Activated CD4-positive, alpha-beta T cell treated with anti-CD3 and anti-CD28 coated beads for 36 hours (primary cell): ENCODE results near the gene NTM. TPM values are rescaled to one million over a fixed set of nuclear protein-coding genes. Genes with fewer than 3 reads are reported as not detected.
"Not testable (repeated sequence)": the region's sequence is repeated elsewhere in the genome, so short reads cannot be mapped to it uniquely, and the experiment has no call there.

ENCODE experiments used
- ATAC-seq: fragments of 200-7000 bp; cut with Tn5 transposase; one replicate; pipeline ENCODE4 v1.10.0; 2021; ENCODE audit warnings: mild to moderate bottlenecking, moderate library complexity
- CTCF ChIA-PET: fragments of 350-600 bp; sonication (Branson Sonifier 250); formaldehyde crosslinking; loops from one replicate; lab custom pipeline; 2021; ENCODE audit warnings: antibody characterized with exemption; lab: Charles Lee
- POLR2A ChIA-PET: fragments of 350-600 bp; sonication (Branson Sonifier 250); formaldehyde crosslinking; loops from one replicate; lab custom pipeline; 2021; ENCODE audit warnings: antibody characterized with exemption, inconsistent platforms; lab: Charles Lee
- DNase-seq: peaks from one replicate; pipeline ENCODE4 v3.0.0-alpha.2; 2020
- H3K27ac Mint-ChIP-seq: one replicate; pipeline ENCODE4 v1.8.0; 2021; ENCODE audit warnings: mixed read lengths
- H3K27me3 Mint-ChIP-seq: one replicate; pipeline ENCODE4 v1.8.0; 2021; ENCODE audit warnings: mixed read lengths
- H3K36me3 Mint-ChIP-seq: one replicate; pipeline ENCODE4 v1.8.0; 2021; ENCODE audit warnings: low read depth, mixed read lengths
- H3K4me1 Mint-ChIP-seq: one replicate; pipeline ENCODE4 v1.8.0; 2021; ENCODE audit warnings: mixed read lengths
- H3K4me3 Mint-ChIP-seq: one replicate; pipeline ENCODE4 v1.8.0; 2021; ENCODE audit warnings: mild to moderate bottlenecking, moderate library complexity, mixed read lengths
- H3K9me3 Mint-ChIP-seq: one replicate; pipeline ENCODE4 v1.8.0; 2021; ENCODE audit warnings: low read depth, mixed read lengths
- intact Hi-C, 2 experiments: fragments of 100-400 bp; cut with DNase I in 1 of 2; cut with micrococcal nuclease in 1 of 2; formaldehyde crosslinking; loops; one replicate each; pipeline versions ENCODE4 v1.14.2 to v1.15.1; 2022 to 2024; cut with DNase I, micrococcal nuclease
- total RNA-seq, 2 experiments: library from RNA; stranded (reverse); gene quantifications; one replicate each; pipeline ENCODE4 v1.2.3, GENCODE V29; 2021

NTM gene
- total RNA-seq, 2 experiments from 2014 or later: not detected

- intact Hi-C loops, POLR2A ChIA-PET, H3K4me3 Mint-ChIP-seq, ATAC-seq, H3K9me3 Mint-ChIP-seq, CTCF ChIA-PET, H3K27ac Mint-ChIP-seq, H3K27me3 Mint-ChIP-seq, H3K36me3 Mint-ChIP-seq, H3K4me1 Mint-ChIP-seq, DNase-seq: not testable (repeated sequence)
Observed at GRCh38 chr11:132319419-132319818, 949.0 kb downstream of the NTM start.

- CTCF ChIA-PET: no interaction called here
- H3K27ac Mint-ChIP-seq: no peak overlapping the region
- no peak for DNase-seq
- POLR2A ChIA-PET: no interaction called here
- H3K9me3 Mint-ChIP-seq: peaks cover 5% of the 10 kb centered on the region
- ATAC-seq: no peak
- H3K4me1 Mint-ChIP-seq: no peaks in the 10 kb centered on the region
- no peaks in the 10 kb centered on the region for H3K36me3 Mint-ChIP-seq
- intact Hi-C loops: no loop called here
- H3K27me3 Mint-ChIP-seq: no peaks in the 10 kb centered on the region
- no peak overlapping the region for H3K4me3 Mint-ChIP-seq
Observed at GRCh38 chr11:132330515-132330914, 960.1 kb downstream of the NTM start.

- POLR2A ChIA-PET: no interaction called here
- no peaks in the 10 kb centered on the region for H3K27me3 Mint-ChIP-seq
- H3K36me3 Mint-ChIP-seq: no peaks in the 10 kb centered on the region
- CTCF ChIA-PET: no interaction called here
- intact Hi-C loops: no loop called here
- peaks cover 5% of the 10 kb centered on the region for H3K9me3 Mint-ChIP-seq
- no peaks in the 10 kb centered on the region for H3K4me1 Mint-ChIP-seq
- no peak overlapping the region for H3K27ac Mint-ChIP-seq
- H3K4me3 Mint-ChIP-seq: no peak overlapping the region
- ATAC-seq (no peak), DNase-seq (no peak)
Observed at GRCh38 chr11:132332521-132332920, 962.1 kb downstream of the NTM start.

- peaks cover 5% of the 10 kb centered on the region for H3K9me3 Mint-ChIP-seq
- POLR2A ChIA-PET: no interaction called here
- CTCF ChIA-PET: no interaction called here
- no peaks in the 10 kb centered on the region for H3K36me3 Mint-ChIP-seq
- no peak overlapping the region for H3K27ac Mint-ChIP-seq
- DNase-seq (no peak), ATAC-seq (no peak)
- no peaks in the 10 kb centered on the region for H3K4me1 Mint-ChIP-seq
- no peaks in the 10 kb centered on the region for H3K27me3 Mint-ChIP-seq
- intact Hi-C loops: no loop called here
- no peak overlapping the region for H3K4me3 Mint-ChIP-seq
Observed at GRCh38 chr11:132334769-132335280, 964.4 kb downstream of the NTM start.

GRCh38 chr11:132335311-132335710 is 964.9 kb downstream of the NTM start:
- Mint-ChIP-seq H3K27me3 (no peaks in the 10 kb centered on the region), H3K27ac (no peak overlapping the region), H3K9me3 (peaks cover 3% of the 10 kb centered on the region), H3K4me3 (no peak overlapping the region), H3K36me3 (no peaks in the 10 kb centered on the region), H3K4me1 (no peaks in the 10 kb centered on the region)
- POLR2A ChIA-PET: no interaction called here
- ATAC-seq (no peak), DNase-seq (no peak)
- intact Hi-C loops: no loop called here
- CTCF ChIA-PET: no interaction called here

- DNase-seq (no peak), ATAC-seq (no peak)
- ChIA-PET POLR2A (no interaction called here), CTCF (no interaction called here)
- no peak overlapping the region for H3K27ac Mint-ChIP-seq
- H3K4me1 Mint-ChIP-seq: no peaks in the 10 kb centered on the region
- no peaks in the 10 kb centered on the region for H3K27me3 Mint-ChIP-seq
- H3K4me3 Mint-ChIP-seq: no peak overlapping the region
- H3K36me3 Mint-ChIP-seq: no peaks in the 10 kb centered on the region
- H3K9me3 Mint-ChIP-seq: no peaks in the 10 kb centered on the region
- intact Hi-C loops: no loop called here
Observed at GRCh38 chr11:132336781-132337535, 966.5 kb downstream of the NTM start.

GRCh38 chr11:132337819-132338416 is 967.5 kb downstream of the NTM start:
- H3K9me3 Mint-ChIP-seq: no peaks in the 10 kb centered on the region
- POLR2A ChIA-PET: no interaction called here
- CTCF ChIA-PET: no interaction called here
- no peaks in the 10 kb centered on the region for H3K36me3 Mint-ChIP-seq
- H3K4me3 Mint-ChIP-seq: no peak overlapping the region
- H3K4me1 Mint-ChIP-seq: no peaks in the 10 kb centered on the region
- ATAC-seq (no peak), DNase-seq (no peak)
- intact Hi-C loops: no loop called here
- peaks cover 2% of the 10 kb centered on the region for H3K27me3 Mint-ChIP-seq
- H3K27ac Mint-ChIP-seq: no peak overlapping the region

- H3K9me3 Mint-ChIP-seq: no peaks in the 10 kb centered on the region
- ATAC-seq (no peak), DNase-seq (no peak)
- no peak overlapping the region for H3K4me3 Mint-ChIP-seq
- CTCF ChIA-PET: interaction anchor here (0.6 to 0.8 kb wide), 2 partner anchors 676 to 734 kb away, joined by 3 read pairs; no protein-coding TSS in a partner anchor
- no peaks in the 10 kb centered on the region for H3K36me3 Mint-ChIP-seq
- no peak overlapping the region for H3K27ac Mint-ChIP-seq
- no peaks in the 10 kb centered on the region for H3K4me1 Mint-ChIP-seq
- POLR2A ChIA-PET: no interaction called here
- H3K27me3 Mint-ChIP-seq: peaks cover 3% of the 10 kb centered on the region
- intact Hi-C loops: no loop called here
Observed at GRCh38 chr11:132342408-132342807, 972.0 kb downstream of the NTM start.

GRCh38 chr11:132343445-132344175 is 973.2 kb downstream of the NTM start:
- CTCF ChIA-PET: no interaction called here

GRCh38 chr11:132346558-132347148 is 976.2 kb downstream of the NTM start:
- POLR2A ChIA-PET: no interaction called here
- H3K4me3 Mint-ChIP-seq: no peak overlapping the region
- ATAC-seq: no peak

More at GRCh38 chr11:132343445-132344175, 973.2 kb downstream of the NTM start:
- H3K4me1 Mint-ChIP-seq: no peaks in the 10 kb centered on the region
- H3K9me3 Mint-ChIP-seq: no peaks in the 10 kb centered on the region
- intact Hi-C loops: no loop called here
- POLR2A ChIA-PET: no interaction called here
- no peaks in the 10 kb centered on the region for H3K36me3 Mint-ChIP-seq
- no peak overlapping the region for H3K27ac Mint-ChIP-seq
- no peak overlapping the region for H3K4me3 Mint-ChIP-seq
- peaks cover 3% of the 10 kb centered on the region for H3K27me3 Mint-ChIP-seq
- DNase-seq (no peak), ATAC-seq (no peak)

More at GRCh38 chr11:132346558-132347148, 976.2 kb downstream of the NTM start:
- Mint-ChIP-seq H3K27ac (no peak overlapping the region), H3K4me1 (no peaks in the 10 kb centered on the region), H3K36me3 (no peaks in the 10 kb centered on the region), H3K9me3 (no peaks in the 10 kb centered on the region), H3K27me3 (peaks cover 3% of the 10 kb centered on the region)
- no peak for DNase-seq
- CTCF ChIA-PET: no interaction called here
- intact Hi-C loops: no loop called here
